ENCODE measurements around the gene TAS2R30. TPM values are rescaled to one million over a fixed set of nuclear protein-coding genes. Genes with fewer than 3 reads are reported as not detected.
"Not testable (repeated sequence)": the region's sequence is repeated elsewhere in the genome, so short reads cannot be mapped to it uniquely, and the experiment has no call there.

Gene TAS2R30
- total RNA-seq, 1 donor from 2014 or later, result 1.1 TPM

DNA sequence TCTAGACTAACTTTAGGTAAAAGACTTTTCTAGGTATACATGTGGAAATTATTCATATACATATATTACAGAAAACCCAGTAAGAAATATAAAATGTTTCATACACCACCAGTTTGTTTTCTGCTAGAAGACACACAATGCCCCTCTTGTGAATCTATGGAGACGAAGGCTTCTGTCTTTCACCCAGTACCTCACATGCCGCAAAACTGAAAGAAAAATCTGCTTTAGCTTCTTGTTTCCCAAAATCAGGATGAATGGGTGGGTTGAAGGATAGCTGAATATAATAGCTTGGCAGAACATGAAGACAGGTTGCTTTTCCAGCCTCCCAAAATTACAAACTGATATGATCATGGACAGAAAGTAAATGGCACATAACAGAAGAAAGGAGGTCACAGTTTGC lies 1.3 kb downstream of the TAS2R30 start:
- DNase-seq (ENCODE audit: low spot score), result no peak
- H3K27me3 Mint-ChIP-seq (ENCODE audit: low read depth), result no peaks in the 10 kb centered on the region
- H3K36me3 Mint-ChIP-seq (ENCODE audit: low read depth), result peaks cover 1% of the 10 kb centered on the region
- H3K9me3 Mint-ChIP-seq (ENCODE audit: low read depth), result no peaks in the 10 kb centered on the region
- no peak overlapping the region for H3K4me3 Mint-ChIP-seq (ENCODE audit: unreplicated experiment)
- H3K27ac Mint-ChIP-seq (ENCODE audit: unreplicated experiment), result no peak overlapping the region
- peaks cover 4% of the 10 kb centered on the region for H3K4me1 Mint-ChIP-seq (ENCODE audit: low read depth)
- TF ChIP-seq, protein P1, sequence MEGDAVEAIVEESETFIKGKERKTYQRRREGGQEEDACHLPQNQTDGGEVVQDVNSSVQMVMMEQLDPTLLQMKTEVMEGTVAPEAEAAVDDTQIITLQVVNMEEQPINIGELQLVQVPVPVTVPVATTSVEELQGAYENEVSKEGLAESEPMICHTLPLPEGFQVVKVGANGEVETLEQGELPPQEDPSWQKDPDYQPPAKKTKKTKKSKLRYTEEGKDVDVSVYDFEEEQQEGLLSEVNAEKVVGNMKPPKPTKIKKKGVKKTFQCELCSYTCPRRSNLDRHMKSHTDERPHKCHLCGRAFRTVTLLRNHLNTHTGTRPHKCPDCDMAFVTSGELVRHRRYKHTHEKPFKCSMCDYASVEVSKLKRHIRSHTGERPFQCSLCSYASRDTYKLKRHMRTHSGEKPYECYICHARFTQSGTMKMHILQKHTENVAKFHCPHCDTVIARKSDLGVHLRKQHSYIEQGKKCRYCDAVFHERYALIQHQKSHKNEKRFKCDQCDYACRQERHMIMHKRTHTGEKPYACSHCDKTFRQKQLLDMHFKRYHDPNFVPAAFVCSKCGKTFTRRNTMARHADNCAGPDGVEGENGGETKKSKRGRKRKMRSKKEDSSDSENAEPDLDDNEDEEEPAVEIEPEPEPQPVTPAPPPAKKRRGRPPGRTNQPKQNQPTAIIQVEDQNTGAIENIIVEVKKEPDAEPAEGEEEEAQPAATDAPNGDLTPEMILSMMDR (IDR thresholded peaks at IDR 0.05), result no peak

DNA sequence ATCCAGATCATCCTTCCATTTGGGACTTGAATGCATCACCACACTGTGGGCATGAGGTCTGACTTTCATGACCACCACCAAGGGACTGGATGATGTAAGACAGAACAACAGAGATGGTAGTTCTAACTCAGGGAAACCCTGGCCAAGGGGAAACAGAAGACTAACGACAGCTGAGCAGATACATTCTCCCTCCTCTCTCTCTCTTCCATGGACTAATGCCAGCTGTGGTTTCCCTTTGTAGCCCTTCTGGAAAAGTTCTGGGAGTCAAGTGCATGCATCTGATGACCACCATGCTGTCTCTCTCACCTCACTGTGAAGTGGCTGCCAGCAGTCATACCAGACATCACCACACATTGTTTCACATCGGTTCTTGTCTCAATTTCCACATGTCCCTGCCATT lies 3.4 kb downstream of the TAS2R30 start:
- Mint-ChIP-seq H3K27me3 (ENCODE audit: low read depth) (no peaks in the 10 kb centered on the region), H3K36me3 (ENCODE audit: low read depth) (peaks cover 1% of the 10 kb centered on the region), H3K27ac (ENCODE audit: unreplicated experiment) (no peak overlapping the region), H3K4me3 (ENCODE audit: unreplicated experiment) (no peak overlapping the region), H3K9me3 (ENCODE audit: low read depth) (peaks cover 3% of the 10 kb centered on the region), H3K4me1 (ENCODE audit: low read depth) (peaks cover 4% of the 10 kb centered on the region)
- TF ChIP-seq, protein P1 (IDR thresholded peaks at IDR 0.05), result no peak
- no peak for DNase-seq (ENCODE audit: low spot score)

DNA sequence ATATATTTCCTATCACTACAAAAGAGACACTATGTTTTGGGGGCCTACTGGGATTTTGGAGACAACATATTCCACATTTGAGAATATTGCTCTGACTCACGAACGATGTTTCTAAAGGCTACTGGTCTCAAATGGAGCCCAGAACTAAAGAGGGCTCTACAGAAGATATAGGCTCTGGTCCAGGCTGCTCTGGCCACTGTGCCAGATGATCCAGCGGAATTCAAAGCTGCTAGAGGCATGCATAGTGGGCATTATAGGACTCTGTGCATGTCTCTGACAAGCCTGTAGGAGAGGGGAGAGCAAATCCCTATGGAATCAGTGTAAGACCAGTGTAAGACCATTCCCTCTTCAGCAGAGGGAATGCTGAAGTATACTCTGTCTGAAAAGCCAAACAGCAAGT lies 4.1 kb downstream of the TAS2R30 start:
- DNase-seq (ENCODE audit: low spot score), result no peak
- TF ChIP-seq, protein P1 (IDR thresholded peaks at IDR 0.05), result no peak
- Mint-ChIP-seq H3K9me3 (ENCODE audit: low read depth) (peaks cover 3% of the 10 kb centered on the region), H3K27ac (ENCODE audit: unreplicated experiment) (no peak overlapping the region), H3K27me3 (ENCODE audit: low read depth) (no peaks in the 10 kb centered on the region), H3K36me3 (ENCODE audit: low read depth) (peaks cover 1% of the 10 kb centered on the region), H3K4me3 (ENCODE audit: unreplicated experiment) (no peak overlapping the region), H3K4me1 (ENCODE audit: low read depth) (peaks cover 4% of the 10 kb centered on the region)

DNA sequence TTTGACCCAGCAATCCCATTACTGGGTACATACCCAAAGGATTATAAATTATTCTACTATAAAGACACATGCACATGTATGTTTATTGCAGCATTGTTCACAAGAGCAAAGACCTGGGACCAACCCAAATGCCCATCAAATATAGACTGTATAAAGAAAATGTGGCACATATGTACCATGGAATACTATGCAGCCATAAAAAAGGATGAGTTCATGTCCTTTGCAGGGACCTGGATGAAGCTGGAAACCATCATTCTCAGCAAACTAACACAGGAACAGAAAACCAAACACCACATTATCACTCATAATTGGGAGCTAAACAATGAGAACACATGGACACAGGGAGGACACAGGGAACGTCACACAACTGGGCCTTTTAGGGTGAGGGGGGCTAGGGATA lies 20.3 kb downstream of the TAS2R30 start:
- DNase-seq (ENCODE audit: low spot score); H3K27me3 Mint-ChIP-seq (ENCODE audit: low read depth); H3K27ac Mint-ChIP-seq (ENCODE audit: unreplicated experiment); H3K4me3 Mint-ChIP-seq (ENCODE audit: unreplicated experiment): not testable (repeated sequence)
- Mint-ChIP-seq H3K4me1 (ENCODE audit: low read depth) (peaks cover 14% of the 10 kb centered on the region), H3K9me3 (ENCODE audit: low read depth) (peaks cover 56% of the 10 kb centered on the region), H3K36me3 (ENCODE audit: low read depth) (peaks cover 12% of the 10 kb centered on the region)

DNA sequence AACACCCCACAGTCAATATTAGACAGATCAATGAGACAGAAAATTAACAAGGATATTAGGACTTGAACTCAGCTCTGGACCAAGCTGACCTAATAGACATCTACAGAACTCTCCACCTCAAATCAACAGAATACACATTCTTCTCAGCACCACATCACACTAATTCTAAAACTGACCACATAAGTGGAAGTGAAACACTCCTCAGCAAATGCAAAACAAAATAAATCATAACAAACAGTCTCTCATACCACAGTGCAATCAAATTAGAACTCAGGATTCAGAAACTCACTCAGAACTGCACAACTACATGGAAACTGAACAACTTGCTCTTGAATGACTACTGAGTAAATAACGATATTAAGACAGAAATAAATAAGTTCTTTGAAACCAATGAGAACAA lies 23.2 kb downstream of the TAS2R30 start:
- not testable (repeated sequence) for H3K4me3 Mint-ChIP-seq (ENCODE audit: unreplicated experiment); H3K27me3 Mint-ChIP-seq (ENCODE audit: low read depth); DNase-seq (ENCODE audit: low spot score); H3K27ac Mint-ChIP-seq (ENCODE audit: unreplicated experiment); H3K4me1 Mint-ChIP-seq (ENCODE audit: low read depth)
- peaks cover 48% of the 10 kb centered on the region for H3K9me3 Mint-ChIP-seq (ENCODE audit: low read depth)
- H3K36me3 Mint-ChIP-seq (ENCODE audit: low read depth), result peaks cover 14% of the 10 kb centered on the region

DNA sequence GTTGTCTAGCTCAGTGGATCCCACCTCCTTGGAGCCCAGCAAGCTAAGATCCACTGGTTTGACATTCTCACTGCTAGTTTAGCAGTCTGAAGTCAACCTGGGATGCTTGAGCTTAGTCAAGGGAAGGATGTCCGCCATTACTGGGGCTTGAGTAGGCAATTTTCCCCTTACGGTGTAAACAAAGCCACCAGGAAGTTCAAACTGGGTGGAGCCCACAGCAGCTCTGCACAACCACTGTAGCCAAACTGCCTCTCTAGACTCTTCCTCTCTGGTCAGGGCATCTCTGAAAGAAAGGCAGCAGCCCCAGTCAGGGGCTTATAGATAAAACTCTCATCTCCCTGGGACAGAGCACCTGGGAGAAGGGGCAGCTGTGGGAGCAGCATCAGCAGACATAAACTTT lies 25.6 kb downstream of the TAS2R30 start:
- TF ChIP-seq, protein P1 (IDR thresholded peaks at IDR 0.05), result no peak
- Mint-ChIP-seq H3K4me3 (ENCODE audit: unreplicated experiment) (no peak overlapping the region), H3K36me3 (ENCODE audit: low read depth) (peaks cover 17% of the 10 kb centered on the region), H3K27ac (ENCODE audit: unreplicated experiment) (no peak overlapping the region), H3K9me3 (ENCODE audit: low read depth) (peaks cover 47% of the 10 kb centered on the region), H3K27me3 (ENCODE audit: low read depth) (no peaks in the 10 kb centered on the region), H3K4me1 (ENCODE audit: low read depth) (no peaks in the 10 kb centered on the region)
- DNase-seq (ENCODE audit: low spot score), result no peak

Measured in chondrocyte (in vitro differentiated cells).